Naive thymus-derived CD4-positive, alpha-beta T cell (primary cell): ENCODE results near the gene BPGM. TPM values are rescaled to one million over a fixed set of nuclear protein-coding genes. Genes with fewer than 3 reads are reported as not detected.
"Not testable (repeated sequence)": the region's sequence is repeated elsewhere in the genome, so short reads cannot be mapped to it uniquely, and the experiment has no call there.

ENCODE experiments used
- ATAC-seq: fragments of 150-1000 bp; cut with Tn5 transposase; 2 replicates; pipeline ENCODE4 v1.10.0; 2021; ENCODE audit warnings: mild to moderate bottlenecking, moderate library complexity
- CTCF ChIA-PET: fragments of 350-600 bp; sonication (Branson Sonifier 250); formaldehyde crosslinking; loops from one replicate; lab custom pipeline; 2021; ENCODE audit warnings: antibody characterized with exemption; lab: Charles Lee
- POLR2A ChIA-PET: fragments of 350-600 bp; sonication (Branson Sonifier 250); formaldehyde crosslinking; loops from one replicate; lab custom pipeline; 2021; ENCODE audit warnings: antibody characterized with exemption, inconsistent platforms; lab: Charles Lee
- DNase-seq, 9 donors: peaks; one replicate each; pipeline versions ENCODE4 v3.0.0 to v3.0.0-alpha.2; 2020 to 2022; ENCODE audit warnings: mixed read lengths in 1 of 9
- H3K27ac ChIP-seq: one replicate; pipeline ENCODE4 v1.7.0; 2013; ENCODE audit warnings: mild to moderate bottlenecking, low read depth, low read length, moderate library complexity
- H3K27me3 ChIP-seq, 2 donors: one replicate each; pipeline ENCODE4 v1.7.0; 2013; ENCODE audit warnings: low read length in 2 of 2, mild to moderate bottlenecking in 2 of 2, moderate library complexity in 2 of 2; ENCODE audit not compliant: control insufficient read depth in 2 of 2, insufficient read depth in 2 of 2
- H3K36me3 ChIP-seq, 3 experiments: 1 replicate in 2 of 3; 2 replicates in 1 of 3; pipeline ENCODE4 v1.7.0; 2013; ENCODE audit warnings: low read length in 3 of 3, mild to moderate bottlenecking in 3 of 3, moderate library complexity in 1 of 3; ENCODE audit not compliant: insufficient read depth in 3 of 3, control insufficient read depth in 2 of 3
- H3K4me1 ChIP-seq, 2 donors: one replicate each; pipeline ENCODE4 v1.7.0; 2013; ENCODE audit warnings: low read length in 2 of 2, mild to moderate bottlenecking in 2 of 2, moderate library complexity in 1 of 2; ENCODE audit not compliant: control insufficient read depth in 2 of 2, insufficient read depth in 2 of 2
- H3K4me3 ChIP-seq: 2 replicates; pipeline ENCODE4 v1.7.0; 2013; ENCODE audit warnings: mild to moderate bottlenecking, low read length
- H3K9me3 ChIP-seq, 3 experiments: 1 replicate in 2 of 3; 2 replicates in 1 of 3; pipeline ENCODE4 v1.7.0; 2013; ENCODE audit warnings: low read length in 3 of 3; ENCODE audit not compliant: control insufficient read depth in 2 of 3
- H3K27ac Mint-ChIP-seq, 9 donors: one replicate each; pipeline ENCODE4 v1.8.0; 2020 to 2022; ENCODE audit warnings: mixed read lengths in 9 of 9, mild to moderate bottlenecking in 8 of 9, moderate library complexity in 5 of 9, inconsistent platforms in 2 of 9
- H3K27me3 Mint-ChIP-seq, 5 donors: one replicate each; pipeline ENCODE4 v1.8.0; 2021 to 2022; ENCODE audit warnings: mixed read lengths in 5 of 5, mild to moderate bottlenecking in 1 of 5
- H3K36me3 Mint-ChIP-seq, 5 donors: one replicate each; pipeline ENCODE4 v1.8.0; 2020 to 2022; ENCODE audit warnings: mixed read lengths in 5 of 5, mild to moderate bottlenecking in 3 of 5, inconsistent platforms in 1 of 5
- H3K4me1 Mint-ChIP-seq, 7 donors: one replicate each; pipeline ENCODE4 v1.8.0; 2020 to 2022; ENCODE audit warnings: mixed read lengths in 7 of 7, mild to moderate bottlenecking in 3 of 7, inconsistent platforms in 1 of 7
- H3K4me3 Mint-ChIP-seq, 10 donors: one replicate each; pipeline ENCODE4 v1.8.0; 2020 to 2022; ENCODE audit warnings: mild to moderate bottlenecking in 10 of 10, mixed read lengths in 10 of 10, moderate library complexity in 6 of 10, inconsistent platforms in 2 of 10
- H3K9me3 Mint-ChIP-seq, 11 donors: one replicate each; pipeline ENCODE4 v1.8.0; 2020 to 2022; ENCODE audit warnings: mixed read lengths in 11 of 11, mild to moderate bottlenecking in 4 of 11, inconsistent platforms in 1 of 11, moderate library complexity in 1 of 11
- intact Hi-C, 2 donors: fragments of 100-400 bp; cut with micrococcal nuclease; formaldehyde crosslinking; loops; one replicate each; pipeline ENCODE4 v1.15.1; 2023
- polyA plus RNA-seq, 2 donors: library from polyadenylated mRNA; unstranded; fragments of 300-500 nt; fragmentation: Illumina TruSeq; gene quantifications; one replicate each; pipeline ENCODE4 v1.2.3, GENCODE V29; 2021
- total RNA-seq, 6 experiments: library from RNA in 5 of 6; stranded (reverse) in 5 of 6; gene quantifications; 1 replicate in 5 of 6; 2 replicates in 1 of 6; pipeline ENCODE4 v1.2.3 and lab custom pipeline; 2021 to 2026

The BPGM gene
- total and polyA plus RNA-seq, 7 experiments from 2014 or later, result 12.7 to 33.9 (median 19.0) TPM

GRCh38 chr7:134686786-134687185, 40.1 kb downstream of the BPGM start:
- CTCF ChIA-PET, result interaction anchor here (0.7 to 7.0 kb wide), 9 partner anchors 9 to 270 kb away, joined by 3 to 51 read pairs (median 4); no protein-coding TSS in a partner anchor
- Histone ChIP-seq H3K27me3 (no peaks in the 10 kb centered on the region), H3K4me1 (no peaks in the 10 kb centered on the region), H3K9me3 (no peaks in the 10 kb centered on the region), H3K4me3 (no peak overlapping the region), H3K36me3 (no peaks in the 10 kb centered on the region), H3K27ac (no peak overlapping the region)
- ATAC-seq, result no peak
- intact Hi-C loops, result loop anchor here in 1 of 2 donors (1.0 kb wide), 1 partner anchor 268 kb away; no protein-coding TSS in a partner anchor
- H3K27ac Mint-ChIP-seq, result peak overlapping the region in 1 of 9 donors; percentile 22
- H3K4me1 Mint-ChIP-seq, result peaks cover 3 to 12% (median 5%) of the 10 kb centered on the region in 7 donors
- POLR2A ChIA-PET, result interaction anchor here (1.1 kb wide), 1 partner anchor 15 kb away, joined by 3 read pairs; no protein-coding TSS in a partner anchor
- peaks cover 0 to 3% (median 0%) of the 10 kb centered on the region in 5 donors for H3K27me3 Mint-ChIP-seq
- DNase-seq, result no peak
- no peak overlapping the region for H3K4me3 Mint-ChIP-seq
- H3K9me3 Mint-ChIP-seq, result no peaks in the 10 kb centered on the region
- H3K36me3 Mint-ChIP-seq, result peaks cover 0 to 8% (median 0%) of the 10 kb centered on the region in 5 donors

GRCh38 chr7:134689550-134689949, 42.9 kb downstream of the BPGM start:
- ATAC-seq, H3K9me3 Mint-ChIP-seq, H3K27me3 ChIP-seq, H3K4me3 ChIP-seq, H3K9me3 ChIP-seq, DNase-seq, H3K4me3 Mint-ChIP-seq, H3K4me1 ChIP-seq, H3K36me3 Mint-ChIP-seq, H3K27ac ChIP-seq, H3K27me3 Mint-ChIP-seq, intact Hi-C loops, H3K36me3 ChIP-seq: not testable (repeated sequence)
- Mint-ChIP-seq H3K27ac (peak overlapping the region in 4 of 9 donors; percentile 10 to 34 (median 30)), H3K4me1 (peaks cover 6 to 26% (median 14%) of the 10 kb centered on the region in 7 donors)
- CTCF ChIA-PET, result interaction anchor here (1.1 to 7.0 kb wide), 6 partner anchors 20 to 265 kb away, joined by 3 to 51 read pairs (median 4); no protein-coding TSS in a partner anchor
- POLR2A ChIA-PET, result interaction anchor here (0.6 to 2.9 kb wide), 4 partner anchors 21 to 269 kb away, joined by 3 to 12 read pairs (median 3); no protein-coding TSS in a partner anchor

- Histone ChIP-seq H3K36me3 (no peaks in the 10 kb centered on the region), H3K27me3 (no peaks in the 10 kb centered on the region), H3K4me3 (no peak overlapping the region), H3K9me3 (no peaks in the 10 kb centered on the region), H3K27ac (no peak overlapping the region), H3K4me1 (peaks cover 0 to 5% of the 10 kb centered on the region in 2 donors)
- ChIA-PET POLR2A (interaction anchor here (1.2 to 2.9 kb wide), 3 partner anchors 21 to 48 kb away, joined by 3 to 12 read pairs (median 3); no protein-coding TSS in a partner anchor), CTCF (interaction anchor here (0.9 to 7.0 kb wide), 8 partner anchors 19 to 265 kb away, joined by 3 to 51 read pairs (median 4); no protein-coding TSS in a partner anchor)
- Mint-ChIP-seq H3K27me3 (peaks cover 0 to 7% (median 0%) of the 10 kb centered on the region in 5 donors), H3K4me3 (no peak overlapping the region), H3K27ac (peak overlapping the region in 6 of 9 donors; percentile 10 to 43 (median 34)), H3K36me3 (peaks cover 0 to 8% (median 0%) of the 10 kb centered on the region in 5 donors), H3K4me1 (peaks cover 6 to 26% (median 14%) of the 10 kb centered on the region in 7 donors), H3K9me3 (no peaks in the 10 kb centered on the region)
- DNase-seq (peak in 1 of 9 donors; percentile 12), ATAC-seq (no peak)
- intact Hi-C loops, result loop anchor here in 1 of 2 donors (1.0 kb wide), 2 partner anchors 60 to 264 kb away; no protein-coding TSS in a partner anchor
These were observed 43.4 kb downstream of the BPGM start for GRCh38 chr7:134690016-134690415.

GRCh38 chr7:134690614-134691504, 44.2 kb downstream of the BPGM start:
- H3K36me3 ChIP-seq, result no peaks in the 10 kb centered on the region
- Mint-ChIP-seq H3K27ac (peak overlapping the region in 1 of 9 donors; percentile 81), H3K36me3 (peaks cover 0 to 8% (median 0%) of the 10 kb centered on the region in 5 donors), H3K9me3 (no peaks in the 10 kb centered on the region), H3K4me3 (no peak overlapping the region), H3K27me3 (peaks cover 0 to 7% (median 0%) of the 10 kb centered on the region in 5 donors), H3K4me1 (peaks cover 6 to 26% (median 14%) of the 10 kb centered on the region in 7 donors)
- ChIA-PET CTCF (interaction anchor here (0.6 to 7.0 kb wide), 6 partner anchors 18 to 264 kb away, joined by 3 to 51 read pairs (median 4); no protein-coding TSS in a partner anchor), POLR2A (interaction anchor here (1.2 to 2.9 kb wide), 3 partner anchors 22 to 49 kb away, joined by 3 to 12 read pairs (median 3); no protein-coding TSS in a partner anchor)
- H3K27ac ChIP-seq, result no peak overlapping the region
- H3K27me3 ChIP-seq, result no peaks in the 10 kb centered on the region
- H3K9me3 ChIP-seq, result no peaks in the 10 kb centered on the region
- intact Hi-C loops, result loop anchor here in 1 of 2 donors (1.0 kb wide), 2 partner anchors 59 to 263 kb away; no protein-coding TSS in a partner anchor
- peaks cover 0 to 5% of the 10 kb centered on the region in 2 donors for H3K4me1 ChIP-seq
- no peak for ATAC-seq
- H3K4me3 ChIP-seq, result no peak overlapping the region
- no peak for DNase-seq

- H3K4me1 ChIP-seq, result peaks cover 0 to 5% of the 10 kb centered on the region in 2 donors
- no peak overlapping the region for H3K4me3 ChIP-seq
- no peaks in the 10 kb centered on the region for H3K27me3 ChIP-seq
- Mint-ChIP-seq H3K4me1 (peaks cover 6 to 26% (median 14%) of the 10 kb centered on the region in 7 donors), H3K27me3 (peaks cover 0 to 7% (median 0%) of the 10 kb centered on the region in 5 donors), H3K27ac (peak overlapping the region in 1 of 9 donors; percentile 39), H3K36me3 (peaks cover 0 to 8% (median 0%) of the 10 kb centered on the region in 5 donors), H3K9me3 (no peaks in the 10 kb centered on the region), H3K4me3 (peak overlapping the region in 1 of 10 donors; percentile 63)
- DNase-seq (no peak), ATAC-seq (no peak)
- intact Hi-C loops, result no loop called here
- H3K9me3 ChIP-seq, result no peaks in the 10 kb centered on the region
- H3K27ac ChIP-seq, result no peak overlapping the region
- no peaks in the 10 kb centered on the region for H3K36me3 ChIP-seq
- CTCF ChIA-PET, result interaction anchor here (0.6 to 7.0 kb wide), 4 partner anchors 47 to 456 kb away, joined by 3 to 51 read pairs (median 3); partner anchors contain the start of gene TMEM140
- POLR2A ChIA-PET, result no interaction called here
These were observed 45.1 kb downstream of the BPGM start for GRCh38 chr7:134691546-134692343.
